Lung (tissue), 12 donors: ENCODE results near the gene TRIM6. TPM values are rescaled to one million over a fixed set of nuclear protein-coding genes. Genes with fewer than 3 reads are reported as not detected.

Experiments
- ATAC-seq: fragments of 200-7000 bp; cut with Tn5 transposase; one replicate; pipeline ENCODE4 v1.9.1; 2020; ENCODE audit warnings: moderate number of reproducible peaks; ENCODE audit not compliant: insufficient read depth, low FRiP score
- DNase-seq, 3 donors: peaks; one replicate each; pipeline ENCODE4 v3.0.0-alpha.2; 2013 to 2017
- H3K27ac ChIP-seq, 2 donors: one replicate each; pipeline ENCODE4 v1.5.1; 2013; ENCODE audit warnings: mild to moderate bottlenecking in 2 of 2, moderate library complexity in 2 of 2, control low read depth in 1 of 2, inconsistent platforms in 1 of 2, low read depth in 1 of 2, low read length in 1 of 2
- H3K27me3 ChIP-seq, 3 donors: one replicate each; pipeline ENCODE4 v1.5.1; 2013; ENCODE audit warnings: low read length in 2 of 3; ENCODE audit not compliant: control insufficient read depth in 3 of 3, insufficient read depth in 3 of 3
- H3K36me3 ChIP-seq, 4 donors: one replicate each; pipeline ENCODE4 v1.5.1; 2013; ENCODE audit warnings: low read length in 4 of 4, mild to moderate bottlenecking in 1 of 4, moderate library complexity in 1 of 4; ENCODE audit not compliant: control insufficient read depth in 4 of 4, insufficient read depth in 4 of 4
- H3K4me1 ChIP-seq, 5 donors: one replicate each; pipeline ENCODE4 v1.5.1; 2013; ENCODE audit warnings: low read length in 5 of 5, mild to moderate bottlenecking in 2 of 5, moderate library complexity in 1 of 5; ENCODE audit not compliant: control insufficient read depth in 5 of 5, insufficient read depth in 5 of 5
- H3K4me3 ChIP-seq: one replicate; pipeline ENCODE4 v1.5.1; 2013; ENCODE audit warnings: mild to moderate bottlenecking, control low read depth, moderate library complexity
- H3K9ac ChIP-seq, 2 donors: one replicate each; pipeline ENCODE4 v1.5.1; 2013; ENCODE audit warnings: low read length in 2 of 2, control low read depth in 1 of 2; ENCODE audit not compliant: insufficient read depth in 1 of 2
- H3K9me3 ChIP-seq, 4 donors: one replicate each; pipeline ENCODE4 v1.5.1; 2013; ENCODE audit warnings: low read length in 3 of 4, mild to moderate bottlenecking in 1 of 4, moderate library complexity in 1 of 4; ENCODE audit not compliant: control insufficient read depth in 4 of 4, insufficient read depth in 3 of 4
- CTCF ChIP-seq: IDR thresholded peaks from 2 replicates; pipeline ENCODE4 v1.5.1; 2012; ENCODE audit warnings: mild to moderate bottlenecking; ENCODE audit errors: control extremely low read depth, extremely low read depth
- WGBS, 2 donors: extraction: QIAGEN DNeasy Blood & Tissue Kit; methylation state at CpG; one replicate each; pipeline ENCODE4 v1.1.7; 2013; 5-methylcytosine and 5-hydroxymethylcytosine counted together
- polyA plus RNA-seq, 2 donors: library from polyadenylated mRNA; stranded (reverse); fragments of 200-250 nt; gene quantifications; one replicate each; pipeline ENCODE4 v1.2.1, GENCODE V29; 2013
- total RNA-seq, 2 donors: library from RNA; depleted of rRNA in 1 of 2; stranded (reverse); fragments of >200 nt in 1 of 2; gene quantifications; one replicate each; pipeline ENCODE4 v1.2.1, GENCODE V29; 2014 to 2021
- donor health status: control.
- donor health status: control.
- donor health status: Bipolar disorder and iron deficiency.
- donor health status: healthy.
- donor health status: DM: yes; HTN: yes; CAD: no.

Gene TRIM6
- total and polyA plus RNA-seq, 4 donors: 2.1 to 4.2 (median 2.8) TPM

GRCh38 chr11:5564259-5565019, 32.0 kb upstream of the TRIM6 start:
- no peak overlapping the region for H3K27ac ChIP-seq
- ATAC-seq (no peak), DNase-seq (no peak)
- H3K36me3 ChIP-seq: no peaks in the 10 kb centered on the region
- WGBS, 2 donors: 43% methylated on average over 1 of the region's 1 CpG
- H3K9ac ChIP-seq: no peak overlapping the region
- H3K27me3 ChIP-seq: no peaks in the 10 kb centered on the region
- H3K4me3 ChIP-seq: no peak overlapping the region
- no peaks in the 10 kb centered on the region for H3K9me3 ChIP-seq
- no peak for TF ChIP-seq CTCF
- no peaks in the 10 kb centered on the region for H3K4me1 ChIP-seq

DNA sequence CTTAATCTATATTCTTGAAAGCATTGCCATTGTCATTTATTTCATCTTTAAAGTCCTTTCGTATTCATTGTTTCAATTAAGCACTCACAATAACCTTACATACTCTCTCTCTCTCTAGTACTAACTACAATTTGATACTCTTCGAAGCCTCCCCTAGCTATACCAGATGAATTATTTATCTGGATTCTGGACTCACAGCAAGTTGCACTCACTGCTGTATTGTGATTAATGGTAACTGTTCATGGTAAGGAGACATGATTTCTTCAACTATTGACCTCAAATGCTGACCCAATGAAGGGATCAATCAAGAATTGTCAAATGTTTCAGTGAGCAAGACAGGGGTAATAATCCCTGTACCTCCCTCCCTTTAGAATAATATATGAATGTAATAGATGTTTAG, 21.8 kb upstream of the TRIM6 start:
- DNase-seq: no peak
- Histone ChIP-seq H3K9me3 (no peaks in the 10 kb centered on the region), H3K27ac (no peak overlapping the region), H3K27me3 (peaks cover 0 to 3% (median 0%) of the 10 kb centered on the region in 3 donors), H3K4me3 (no peak overlapping the region), H3K9ac (no peak overlapping the region), H3K4me1 (no peaks in the 10 kb centered on the region), H3K36me3 (no peaks in the 10 kb centered on the region)
- no peak for ATAC-seq
- WGBS, 2 donors: 91 to 93% methylated on average over 2 of the region's 2 CpGs
- TF ChIP-seq CTCF: no peak

GRCh38 chr11:5575152-5575551, 21.3 kb upstream of the TRIM6 start:
- DNase-seq (no peak), ATAC-seq (no peak)
- peaks cover 0 to 3% (median 0%) of the 10 kb centered on the region in 3 donors for H3K27me3 ChIP-seq
- H3K9ac ChIP-seq: no peak overlapping the region
- H3K36me3 ChIP-seq: no peaks in the 10 kb centered on the region
- no peak overlapping the region for H3K4me3 ChIP-seq
- H3K27ac ChIP-seq: no peak overlapping the region
- WGBS, 2 donors: 70 to 77% methylated on average over 4 of the region's 4 CpGs
- H3K9me3 ChIP-seq: no peaks in the 10 kb centered on the region
- no peak for TF ChIP-seq CTCF
- no peaks in the 10 kb centered on the region for H3K4me1 ChIP-seq

DNA sequence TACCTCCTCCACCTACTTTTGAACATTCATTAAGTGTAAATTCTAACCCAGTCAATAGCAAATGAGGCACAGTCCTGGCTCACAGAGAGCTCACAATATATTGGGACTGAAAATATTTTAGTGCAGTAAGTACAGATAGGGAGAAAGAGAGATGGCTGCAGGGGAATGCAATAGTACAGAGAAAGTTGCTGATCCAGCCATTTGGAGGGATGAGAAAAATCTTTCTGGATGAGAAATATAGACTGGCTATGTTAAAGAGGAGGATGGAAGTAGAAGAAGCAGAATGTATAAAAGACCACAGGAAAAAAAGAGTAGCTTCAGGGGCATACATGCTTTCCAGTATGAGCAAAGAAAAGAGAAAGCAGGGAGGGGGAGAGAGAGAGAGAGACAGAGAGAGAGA, 19.3 kb upstream of the TRIM6 start:
- no peak overlapping the region for H3K9ac ChIP-seq
- no peak for ATAC-seq
- H3K4me1 ChIP-seq: no peaks in the 10 kb centered on the region
- H3K36me3 ChIP-seq: no peaks in the 10 kb centered on the region
- no peak overlapping the region for H3K4me3 ChIP-seq
- no peak for DNase-seq
- no peak for TF ChIP-seq CTCF
- H3K27ac ChIP-seq: no peak overlapping the region
- H3K27me3 ChIP-seq: peaks cover 0 to 3% (median 0%) of the 10 kb centered on the region in 3 donors
- H3K9me3 ChIP-seq: no peaks in the 10 kb centered on the region
